ENCODE measurements around the gene COX6B2.

DNA sequence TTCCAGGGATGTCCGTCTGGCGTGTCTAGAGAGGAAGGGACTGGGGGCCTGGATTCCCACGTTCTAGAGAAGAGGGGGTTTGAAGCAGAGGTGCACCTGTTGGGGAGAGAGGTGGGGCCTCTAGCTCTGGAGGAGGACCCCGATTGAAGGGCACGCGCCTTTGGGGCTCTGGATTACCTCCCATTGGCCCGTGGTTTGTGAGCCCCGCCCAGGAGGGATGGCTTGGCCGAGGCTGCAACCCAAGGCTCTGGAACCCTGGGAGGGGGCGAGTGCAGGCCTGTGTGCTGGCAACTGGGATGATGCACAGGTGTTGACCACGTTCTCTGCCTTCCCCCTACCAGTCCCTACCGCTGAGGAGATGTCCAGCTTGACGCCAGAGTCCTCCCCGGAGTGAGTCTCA lies 49.5 kb downstream of the COX6B2 start:
- TF ChIP-seq, protein P1, sequence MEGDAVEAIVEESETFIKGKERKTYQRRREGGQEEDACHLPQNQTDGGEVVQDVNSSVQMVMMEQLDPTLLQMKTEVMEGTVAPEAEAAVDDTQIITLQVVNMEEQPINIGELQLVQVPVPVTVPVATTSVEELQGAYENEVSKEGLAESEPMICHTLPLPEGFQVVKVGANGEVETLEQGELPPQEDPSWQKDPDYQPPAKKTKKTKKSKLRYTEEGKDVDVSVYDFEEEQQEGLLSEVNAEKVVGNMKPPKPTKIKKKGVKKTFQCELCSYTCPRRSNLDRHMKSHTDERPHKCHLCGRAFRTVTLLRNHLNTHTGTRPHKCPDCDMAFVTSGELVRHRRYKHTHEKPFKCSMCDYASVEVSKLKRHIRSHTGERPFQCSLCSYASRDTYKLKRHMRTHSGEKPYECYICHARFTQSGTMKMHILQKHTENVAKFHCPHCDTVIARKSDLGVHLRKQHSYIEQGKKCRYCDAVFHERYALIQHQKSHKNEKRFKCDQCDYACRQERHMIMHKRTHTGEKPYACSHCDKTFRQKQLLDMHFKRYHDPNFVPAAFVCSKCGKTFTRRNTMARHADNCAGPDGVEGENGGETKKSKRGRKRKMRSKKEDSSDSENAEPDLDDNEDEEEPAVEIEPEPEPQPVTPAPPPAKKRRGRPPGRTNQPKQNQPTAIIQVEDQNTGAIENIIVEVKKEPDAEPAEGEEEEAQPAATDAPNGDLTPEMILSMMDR (IDR thresholded peaks at IDR 0.05) = no peak
- TF ChIP-seq POLR2A (IDR thresholded peaks at IDR 0.05) = no peak
- TF ChIP-seq POLR2AphosphoS5 (IDR thresholded peaks at IDR 0.05) = no peak
